ENCODE measurements around the gene FAM222A.

DNA sequence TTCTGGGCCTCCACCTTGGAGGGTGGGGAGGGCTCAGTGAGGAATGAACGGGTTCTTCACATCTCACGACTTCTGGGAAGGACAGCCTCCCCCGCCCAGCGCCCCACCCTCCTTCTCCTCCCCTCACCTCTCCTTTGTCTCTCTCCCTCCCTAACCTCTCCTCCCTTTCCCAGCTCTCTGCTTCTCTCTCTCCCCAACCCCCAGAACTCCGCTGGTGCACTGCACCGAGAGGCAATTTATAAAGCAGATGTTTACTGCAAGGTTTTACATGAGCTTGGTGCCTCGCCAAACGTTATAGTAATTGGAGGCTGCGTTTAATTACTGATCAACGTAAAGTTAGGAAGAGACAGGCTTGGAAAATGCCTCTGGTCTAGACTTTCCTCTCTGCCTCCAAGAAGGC, 42.9 kb upstream of the FAM222A start:
- TF ChIP-seq POLR2AphosphoS5 (IDR thresholded peaks at IDR 0.05; ENCODE audit: borderline replicate concordance, low read depth, low read length) = no peak
- no peak for TF ChIP-seq EZH2 (IDR thresholded peaks at IDR 0.05)
